8988T (cell line): ENCODE results near the gene USB1.
A peak's percentile ranks its signal among the peaks of the same experiment; 100 is the strongest.
"Not testable (repeated sequence)": the region's sequence is repeated elsewhere in the genome, so short reads cannot be mapped to it uniquely, and the experiment has no call there.

ENCODE experiments used
- DNase-seq: peaks from one replicate; pipeline ENCODE4 v3.0.0; 2011

Gene USB1

DNA sequence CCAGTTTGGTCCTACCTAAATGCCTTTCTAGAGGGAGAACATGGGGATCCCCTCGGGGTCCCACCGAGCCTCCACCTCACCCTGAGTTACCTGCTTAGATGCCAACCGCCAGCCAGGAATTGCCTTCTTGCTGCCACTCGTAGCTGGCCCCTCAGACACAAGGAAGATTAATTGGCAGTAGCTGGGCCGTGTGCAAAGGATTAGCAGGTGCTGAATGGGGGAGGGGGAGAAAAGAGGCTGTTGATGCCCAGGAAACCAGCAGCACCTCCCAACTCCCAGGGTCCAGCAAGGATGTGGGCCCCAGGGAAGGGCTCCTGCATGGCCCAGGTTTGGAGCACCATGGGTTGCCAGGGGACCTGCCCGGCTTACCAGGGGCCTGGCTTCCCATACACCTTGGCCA is 30.2 kb upstream of the USB1 start, which contains the start of gene CNGB1:
TSS of gene CNGB1 (minus strand) at position 159 of the 400 bp plus-strand sequence. CDS start 3,842 bp downstream, outside the sequence.
- DNase-seq: no peak

DNA sequence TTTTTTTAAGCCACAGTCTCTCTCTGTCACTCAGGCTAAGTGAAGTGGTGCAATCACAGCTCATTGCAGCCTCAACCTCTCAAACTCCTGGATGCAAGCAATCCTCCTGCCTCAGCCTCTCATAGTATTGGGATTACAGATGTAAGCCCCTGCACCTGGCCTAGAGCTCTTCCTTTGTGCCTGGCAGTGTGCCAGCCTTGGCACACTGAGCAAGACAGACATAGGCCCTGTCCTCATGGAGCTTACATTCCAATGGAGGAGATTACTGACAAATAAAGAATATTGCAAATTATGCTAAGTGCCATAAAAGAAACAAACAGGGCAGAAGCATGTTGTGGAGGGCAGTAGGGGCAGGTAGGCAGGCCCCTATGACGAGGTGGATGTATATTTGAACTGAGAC is 29.4 kb upstream of the USB1 start:
- DNase-seq: no peak

DNA sequence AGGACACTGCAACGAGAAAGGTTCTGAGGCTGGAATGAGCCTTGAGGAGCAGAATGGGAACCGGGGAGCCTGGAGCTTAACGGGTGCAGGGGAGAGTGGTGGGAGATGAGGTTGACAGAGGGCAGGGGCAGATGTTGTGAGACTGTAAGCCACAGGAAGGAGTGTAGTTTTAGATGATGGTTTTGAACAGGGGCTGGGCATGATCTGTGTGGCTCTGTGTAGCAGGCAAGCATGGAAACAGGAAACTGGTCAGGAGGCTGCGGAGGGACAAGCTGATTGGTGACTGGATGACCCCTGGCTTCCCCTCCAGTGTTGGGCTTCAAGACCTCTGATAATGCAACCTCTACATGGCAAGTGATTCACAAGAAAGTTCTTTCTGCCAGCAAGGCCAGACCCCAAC is 28.9 kb upstream of the USB1 start:
- DNase-seq: no peak

DNA sequence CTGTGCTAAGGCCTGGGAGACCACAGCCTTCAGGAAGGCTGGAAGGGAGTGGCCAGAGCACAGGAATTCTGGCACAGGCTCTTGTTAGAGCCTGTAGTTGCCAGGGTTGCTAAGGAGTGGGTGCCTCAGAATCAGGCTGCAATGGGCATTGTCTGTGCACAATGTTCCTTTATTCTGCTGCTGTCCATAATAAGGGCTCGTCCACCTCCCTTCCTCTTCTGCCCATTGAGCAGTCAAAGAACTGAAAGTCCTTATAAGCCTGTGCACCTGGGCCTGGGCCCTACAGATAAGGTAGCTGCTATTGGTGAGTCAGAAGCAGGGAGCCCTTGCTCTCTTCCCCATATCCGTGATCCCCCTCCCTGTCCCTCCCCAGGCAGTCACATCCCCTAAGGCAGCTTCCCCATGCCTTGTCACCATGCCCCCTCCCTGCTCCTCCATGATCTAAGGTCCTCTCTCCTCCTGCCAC is 24.8 kb upstream of the USB1 start:
- no peak for DNase-seq

DNA sequence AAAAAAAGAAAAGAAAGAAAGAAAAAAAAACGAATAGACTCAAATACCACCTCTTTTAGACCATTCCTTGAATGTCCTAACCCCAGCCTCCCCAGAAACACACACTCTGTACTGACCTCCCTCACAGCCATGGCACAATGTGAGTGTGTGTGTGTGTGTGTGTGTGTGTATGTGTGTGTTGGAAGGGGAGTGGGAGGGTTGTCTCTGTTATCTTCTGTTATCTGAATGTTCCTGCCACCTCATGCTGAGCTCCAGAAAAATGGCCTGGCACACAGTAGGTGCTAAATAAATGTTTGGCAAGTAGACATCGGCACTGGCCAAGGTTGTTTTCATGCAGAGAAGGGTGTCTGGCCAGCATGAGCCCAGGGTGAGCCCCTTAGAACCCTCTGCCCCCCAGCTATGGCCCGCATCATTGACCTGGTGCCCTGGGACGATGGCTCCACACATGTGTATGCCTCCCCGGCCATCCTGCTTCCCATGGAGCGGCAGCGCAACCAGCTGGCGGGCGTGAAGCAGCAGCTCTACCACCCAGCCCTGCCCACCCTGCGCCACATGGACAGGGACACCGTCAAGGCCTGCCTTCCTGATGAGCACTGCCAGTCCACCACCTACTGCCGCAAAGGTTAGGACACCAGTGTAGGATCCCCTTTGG is 23.7 kb upstream of the USB1 start:
- peak; percentile 86 for DNase-seq

DNA sequence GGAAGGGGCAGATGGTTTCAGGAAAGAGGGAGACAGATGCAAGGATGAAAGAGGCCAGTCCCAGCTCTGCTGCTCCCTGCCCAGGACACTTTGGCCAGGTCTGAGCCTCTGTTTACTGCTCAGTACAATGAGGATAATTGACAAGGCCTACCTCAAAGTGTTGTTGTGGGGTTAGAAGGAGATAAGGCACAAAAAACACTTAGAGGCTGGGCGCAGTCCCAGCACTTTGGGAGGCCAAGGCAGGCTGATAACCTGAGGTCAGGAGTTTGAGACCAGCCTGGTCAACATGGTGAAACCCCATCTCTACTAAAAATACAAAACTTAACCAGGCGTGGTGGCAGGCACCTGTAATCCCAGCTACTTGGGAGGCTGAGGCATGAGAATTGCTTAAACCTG is 23.1 kb upstream of the USB1 start:
- DNase-seq: not testable (repeated sequence)

DNA sequence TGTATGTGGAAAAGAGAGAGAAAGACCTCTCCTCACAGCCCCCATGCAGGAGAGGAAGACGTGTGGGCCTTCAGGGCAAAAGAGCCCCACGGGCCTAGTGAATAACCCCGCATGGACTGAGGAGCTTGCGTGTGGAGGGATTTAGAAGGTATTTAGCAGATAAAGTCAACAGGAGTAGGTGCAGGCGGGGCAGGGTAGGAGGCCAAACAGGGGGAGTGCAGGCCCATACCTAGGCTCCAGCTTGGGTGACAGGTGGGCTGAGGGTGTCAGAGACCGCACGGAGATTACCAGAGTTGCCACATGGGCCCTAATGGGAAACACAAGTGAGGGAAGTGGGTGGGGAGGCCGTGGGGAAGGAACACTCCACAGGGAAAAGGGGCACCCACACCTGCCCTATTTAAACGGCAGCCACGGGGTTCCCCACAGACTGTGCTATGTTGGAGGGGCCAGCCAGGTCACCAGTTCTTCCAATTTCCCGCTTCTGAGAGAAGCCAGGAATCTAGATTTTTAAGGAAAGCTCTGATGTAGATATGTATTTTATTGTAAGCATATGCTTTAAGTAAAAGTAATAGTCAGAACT is 22.1 kb upstream of the USB1 start:
- DNase-seq: no peak

DNA sequence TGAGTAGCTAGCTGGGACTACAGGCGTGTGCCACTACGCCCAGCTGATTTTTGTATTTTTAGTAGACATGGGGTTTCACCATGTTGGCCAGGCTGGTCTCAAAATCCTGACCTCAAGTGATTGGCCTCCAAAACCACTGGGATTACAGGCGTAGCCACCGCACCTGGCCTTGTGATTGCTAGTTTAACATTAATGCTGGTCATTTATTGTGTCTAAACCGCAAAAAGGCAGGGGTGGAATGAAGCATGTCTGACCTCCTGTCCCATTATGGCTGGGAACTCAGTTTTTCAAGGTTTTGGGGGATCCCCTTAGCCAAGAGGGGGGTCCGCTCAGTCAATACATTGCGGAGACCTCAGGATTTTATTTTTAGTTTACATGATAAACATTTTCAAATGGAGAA is 19.6 kb upstream of the USB1 start:
- DNase-seq: no peak

DNA sequence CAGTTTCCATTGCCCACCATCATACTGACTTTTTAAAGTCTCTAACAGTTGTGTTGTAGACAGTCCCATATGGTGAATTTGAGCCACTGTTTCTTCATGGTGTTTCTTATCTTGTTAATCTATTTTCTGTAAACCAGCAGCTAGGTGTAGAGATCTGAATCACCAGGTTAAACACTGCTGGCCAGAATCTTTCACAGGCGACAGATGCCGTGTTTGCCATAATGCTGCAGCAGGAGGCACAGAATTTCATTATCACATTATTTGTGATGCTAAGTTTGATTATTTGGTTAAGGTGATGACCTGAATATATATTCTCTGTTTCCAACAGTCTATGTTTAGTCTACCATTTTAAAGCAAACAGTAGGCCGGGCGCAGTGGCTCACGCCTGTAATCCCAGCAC is 18.8 kb upstream of the USB1 start:
- no peak for DNase-seq

DNA sequence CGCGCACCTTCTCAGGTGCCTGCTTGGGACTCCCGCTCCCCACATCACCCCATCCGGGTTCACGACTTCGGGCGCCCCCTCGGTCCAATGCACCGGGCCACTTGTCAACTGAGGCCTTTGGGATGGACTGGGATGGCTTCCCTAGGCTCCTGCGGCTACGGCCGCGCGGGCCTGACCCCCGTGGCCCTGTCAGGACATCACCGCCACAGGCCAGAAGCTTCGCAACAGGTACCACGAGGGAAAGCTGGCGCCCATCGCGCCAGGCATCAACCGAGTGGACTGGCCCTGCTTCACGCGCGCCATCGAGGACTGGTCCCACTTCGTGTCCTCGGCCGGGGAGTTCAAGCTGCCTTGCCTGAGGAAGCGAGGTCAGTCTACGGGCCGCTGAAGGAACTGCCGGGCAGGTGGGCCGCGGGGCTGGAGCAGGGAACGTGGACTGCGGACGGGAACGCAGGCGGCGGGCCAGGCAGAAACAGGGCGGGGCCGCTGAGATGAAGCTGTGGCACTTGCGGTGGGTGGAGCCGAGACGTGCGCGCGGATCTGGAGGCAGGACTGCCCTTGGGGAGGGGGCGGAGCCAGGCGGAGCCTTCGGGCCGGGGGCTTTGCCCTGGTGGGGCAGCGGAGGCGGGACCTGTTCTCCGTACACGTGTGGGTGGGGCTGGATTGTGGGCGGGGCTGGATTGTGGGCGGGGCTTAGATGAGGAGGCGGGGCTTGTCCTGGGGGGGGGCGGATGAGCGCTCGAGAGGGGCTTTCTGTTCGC is 16.6 kb upstream of the USB1 start:
- no peak for DNase-seq

DNA sequence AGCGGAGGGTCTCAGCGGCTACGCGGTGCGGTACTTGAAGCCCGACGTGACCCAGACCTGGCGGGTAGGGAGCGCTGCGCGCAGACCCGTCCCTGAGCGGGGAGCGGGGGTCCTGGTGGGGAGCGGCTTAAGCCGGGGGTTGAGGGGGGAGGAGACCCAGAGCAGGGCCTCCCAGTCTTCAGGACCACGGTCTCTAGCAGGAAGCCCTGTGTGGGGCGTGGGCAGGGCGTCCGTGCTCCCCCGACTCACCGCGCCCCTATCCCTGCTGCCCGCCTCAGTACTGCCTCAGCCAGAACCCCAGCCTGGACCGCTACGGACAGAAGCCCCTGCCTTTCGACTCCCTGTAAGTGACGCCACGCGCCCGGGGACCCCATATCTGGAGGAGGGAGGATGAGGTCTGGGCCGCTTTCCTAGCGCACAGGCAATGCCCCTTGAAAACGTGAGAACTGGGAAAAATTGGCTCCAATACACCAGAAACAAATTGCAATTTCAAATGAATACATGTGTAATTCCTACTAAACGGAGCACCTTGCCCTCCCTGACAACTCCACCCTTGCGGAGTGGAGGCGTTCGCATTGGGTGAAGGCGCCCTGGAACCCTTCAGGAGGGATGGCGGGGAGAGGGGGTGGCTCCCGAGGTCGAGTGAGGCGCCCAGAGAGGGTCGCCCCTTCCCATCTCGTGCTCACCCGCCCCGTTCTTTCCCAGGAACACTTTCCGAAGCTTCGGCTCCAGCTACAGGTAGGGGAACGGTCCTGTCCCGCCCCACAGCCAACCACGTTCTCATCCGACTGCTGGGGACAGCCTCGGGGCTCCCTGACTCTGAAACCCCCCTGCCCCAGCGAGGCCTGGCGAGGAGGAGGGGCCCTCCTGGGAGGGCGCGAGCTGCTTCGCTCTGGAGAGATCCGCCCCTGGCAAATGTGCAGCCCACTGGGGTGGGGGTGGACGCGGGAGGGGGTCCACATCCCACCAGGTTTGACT is 15.7 kb upstream of the USB1 start:
- no peak for DNase-seq

DNA sequence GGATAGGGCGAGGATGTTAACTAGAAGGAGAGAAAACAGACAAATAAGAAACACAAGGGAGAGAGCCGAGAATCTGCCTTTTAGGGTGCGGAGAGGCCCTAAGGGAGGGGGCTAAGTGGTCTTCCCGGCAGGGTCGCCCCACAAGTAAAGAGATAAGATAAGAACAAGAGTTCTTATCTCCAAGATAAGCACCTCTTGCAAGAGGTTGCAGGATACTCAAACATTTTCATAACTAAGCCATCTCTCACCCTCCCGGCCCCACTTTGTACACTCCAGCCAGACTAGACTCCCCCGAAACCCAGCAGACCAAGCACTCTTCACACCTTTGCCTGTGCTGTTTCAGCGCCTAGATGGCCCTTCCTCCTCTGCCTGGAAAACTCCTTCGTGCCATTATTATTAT is 15.0 kb upstream of the USB1 start:
- no peak for DNase-seq

DNA sequence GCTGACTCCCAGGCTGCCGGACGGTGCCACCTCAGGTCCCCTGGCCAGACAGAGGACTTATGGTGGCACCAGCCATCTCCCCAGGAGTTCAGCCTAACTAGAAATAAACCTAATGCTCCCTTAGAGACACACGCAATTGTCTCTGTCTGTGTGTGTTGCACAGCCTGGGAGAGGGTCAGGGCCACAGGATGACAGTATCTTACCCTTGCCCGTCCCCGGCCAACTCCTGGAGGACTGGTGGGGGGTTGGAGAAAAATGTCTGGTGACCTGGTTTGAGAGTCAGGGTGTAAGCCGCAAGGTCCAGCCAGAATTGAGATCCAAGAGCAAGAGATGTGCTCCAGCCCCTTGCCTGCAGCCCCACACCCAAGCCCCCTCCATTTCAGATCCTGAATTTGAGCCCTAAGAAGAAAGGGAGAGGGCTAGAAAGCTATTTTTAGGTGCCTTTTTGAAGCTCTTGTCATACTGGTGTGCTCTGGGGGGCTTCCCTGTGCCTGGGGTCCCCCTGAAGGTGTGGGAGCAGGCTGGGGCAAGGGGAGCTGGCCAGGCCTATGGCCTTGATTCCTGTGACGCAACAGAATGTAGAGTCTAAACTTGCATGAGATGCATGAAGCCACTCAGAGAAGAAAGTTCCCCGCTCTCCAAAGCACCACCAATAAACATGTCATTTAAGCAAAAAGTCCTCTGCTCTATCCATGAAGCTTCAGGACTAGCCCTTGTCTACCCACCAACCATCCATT is 13.6 kb upstream of the USB1 start:
- DNase-seq: no peak

DNA sequence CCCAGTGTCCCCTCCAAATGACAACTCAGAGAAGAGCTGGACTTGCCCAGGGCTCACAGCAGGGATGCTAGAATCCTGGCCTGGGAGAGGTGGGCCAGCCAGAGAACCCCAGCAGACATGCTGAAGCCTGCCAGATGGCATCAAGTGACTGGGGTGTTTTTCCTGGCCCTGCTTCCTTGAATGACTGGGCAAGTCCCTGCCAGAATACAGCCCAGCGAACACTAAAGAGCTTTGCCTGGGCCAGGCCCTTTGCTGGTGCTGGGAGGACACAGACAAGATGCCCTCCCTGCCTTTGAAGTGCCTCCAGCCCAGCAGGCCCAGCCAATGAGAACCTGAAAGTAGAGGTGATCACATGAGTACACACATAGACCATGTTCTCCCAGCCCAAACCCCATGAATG is 12.3 kb upstream of the USB1 start:
- DNase-seq: no peak

DNA sequence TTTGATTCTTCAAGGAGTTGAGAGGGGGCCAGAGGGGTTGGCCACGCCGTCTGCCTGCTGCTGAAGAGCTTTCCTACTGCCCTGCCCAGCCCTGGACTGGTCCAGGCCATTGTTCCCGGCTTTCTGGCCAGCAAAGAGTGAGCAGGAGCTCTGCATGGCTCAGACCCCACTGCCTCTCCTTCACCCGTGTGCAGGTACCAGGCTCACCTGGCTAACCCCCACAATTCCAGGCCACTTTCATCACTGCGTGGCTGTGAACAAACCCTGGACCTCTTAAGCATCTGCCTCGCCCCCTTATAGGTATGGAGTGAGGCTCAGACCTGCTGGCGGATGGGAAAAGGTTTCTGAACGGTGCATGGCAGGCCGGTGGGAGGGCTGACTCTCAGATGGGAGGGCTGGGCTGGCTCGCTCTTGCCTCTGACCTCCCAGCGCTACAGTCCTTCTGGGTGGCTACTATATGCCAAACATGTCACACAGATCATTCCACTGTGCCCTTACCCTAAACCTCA is 9.6 kb upstream of the USB1 start:
- DNase-seq: no peak

DNA sequence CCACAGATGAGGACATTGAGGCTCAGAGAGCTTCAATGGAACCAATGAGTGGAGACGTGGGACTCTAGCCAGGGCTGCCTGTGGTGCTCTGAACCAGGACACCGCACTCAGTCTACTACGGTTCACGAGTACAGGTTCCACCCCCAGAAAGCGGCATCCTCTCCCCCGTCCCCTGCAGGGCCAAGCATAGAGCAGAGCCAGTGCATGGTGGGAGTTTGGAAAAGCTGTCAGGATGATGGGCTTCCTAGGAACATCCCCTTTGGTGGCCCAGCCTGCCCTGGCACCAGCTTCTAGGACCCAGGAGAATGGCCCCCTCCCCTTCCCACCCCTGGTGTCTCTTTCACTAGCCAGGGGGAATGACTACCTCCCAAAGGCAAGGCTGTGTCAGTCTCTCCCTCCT is 9.1 kb upstream of the USB1 start:
- no peak for DNase-seq

DNA sequence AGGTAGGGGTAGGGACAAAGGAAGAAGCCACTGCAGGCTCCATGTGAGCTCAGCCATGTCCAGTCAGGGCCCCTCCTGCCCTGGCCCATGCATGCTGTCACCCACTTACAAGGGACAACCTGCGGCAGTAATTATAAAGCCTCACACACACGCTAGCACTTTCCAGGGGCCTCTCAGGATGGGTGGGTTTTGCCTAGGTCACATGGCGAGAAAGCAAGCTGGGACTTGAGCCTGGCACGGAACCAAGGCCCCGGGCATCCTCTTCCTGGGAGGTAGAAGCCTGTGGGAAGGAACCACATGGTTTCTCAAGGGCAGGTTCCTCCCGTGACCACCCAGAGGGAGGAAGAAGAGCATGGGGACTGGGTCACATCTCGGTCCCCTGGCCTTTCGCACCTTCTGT is 7.8 kb upstream of the USB1 start:
- no peak for DNase-seq

DNA sequence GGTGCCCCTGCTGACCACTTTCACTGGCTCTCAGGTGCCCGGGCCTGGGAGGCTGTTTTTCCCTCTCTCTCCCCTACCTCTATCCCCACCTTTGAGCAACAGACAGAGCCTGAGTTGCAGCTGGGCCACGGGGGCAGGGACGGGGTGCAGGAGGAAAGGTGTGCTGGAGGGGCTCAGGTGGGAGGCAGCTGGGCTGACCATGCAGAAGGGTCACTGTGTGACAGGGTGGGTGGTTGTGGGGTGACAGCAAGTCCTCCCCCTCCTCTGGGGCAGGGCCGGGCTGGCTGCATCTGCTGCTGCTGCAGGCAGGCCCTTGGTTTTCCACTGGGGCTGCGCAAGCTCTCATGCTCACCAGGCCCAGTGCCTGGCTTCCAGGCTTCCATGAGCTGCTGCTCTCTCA is 7.3 kb upstream of the USB1 start:
- no peak for DNase-seq

DNA sequence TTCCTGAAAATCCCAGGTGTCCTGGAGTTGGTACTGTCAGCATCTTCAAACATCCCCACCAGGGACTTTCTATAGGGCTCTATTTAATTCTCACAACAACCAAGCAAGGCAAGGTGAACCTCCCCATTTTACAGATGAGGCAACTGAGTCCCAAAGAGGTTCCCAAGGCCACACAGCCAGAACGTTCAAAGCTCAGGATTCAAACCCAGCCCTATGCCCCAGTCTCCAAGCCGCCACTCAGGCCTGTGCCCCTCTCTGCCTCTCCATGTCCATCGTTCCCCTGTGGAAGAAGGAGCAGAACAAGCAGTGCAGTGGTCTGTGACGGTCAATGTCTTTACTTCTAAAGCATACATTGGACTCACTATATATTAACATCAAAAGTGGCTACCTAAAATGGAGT is 6.8 kb upstream of the USB1 start:
- no peak for DNase-seq

DNA sequence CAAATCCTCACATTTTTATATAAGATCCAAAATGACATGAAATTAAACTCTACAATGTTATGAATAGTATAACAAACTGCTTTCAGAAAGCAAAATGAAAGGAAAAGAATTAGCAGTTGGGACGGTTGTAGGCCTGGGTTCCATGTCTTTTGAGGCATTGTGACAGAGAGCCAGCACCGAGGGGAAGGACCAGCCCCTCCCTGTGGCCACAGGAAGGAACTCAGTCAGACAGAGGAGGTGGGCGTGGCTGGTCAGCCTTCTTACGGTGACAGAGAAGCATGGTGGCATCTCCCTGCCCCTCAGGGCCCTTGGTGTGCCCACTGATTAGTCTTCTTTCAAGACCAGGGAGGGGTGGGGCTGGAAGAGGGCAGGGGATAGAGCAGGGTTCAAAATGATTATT is 6.4 kb upstream of the USB1 start:
- DNase-seq: peak; percentile 84

DNA sequence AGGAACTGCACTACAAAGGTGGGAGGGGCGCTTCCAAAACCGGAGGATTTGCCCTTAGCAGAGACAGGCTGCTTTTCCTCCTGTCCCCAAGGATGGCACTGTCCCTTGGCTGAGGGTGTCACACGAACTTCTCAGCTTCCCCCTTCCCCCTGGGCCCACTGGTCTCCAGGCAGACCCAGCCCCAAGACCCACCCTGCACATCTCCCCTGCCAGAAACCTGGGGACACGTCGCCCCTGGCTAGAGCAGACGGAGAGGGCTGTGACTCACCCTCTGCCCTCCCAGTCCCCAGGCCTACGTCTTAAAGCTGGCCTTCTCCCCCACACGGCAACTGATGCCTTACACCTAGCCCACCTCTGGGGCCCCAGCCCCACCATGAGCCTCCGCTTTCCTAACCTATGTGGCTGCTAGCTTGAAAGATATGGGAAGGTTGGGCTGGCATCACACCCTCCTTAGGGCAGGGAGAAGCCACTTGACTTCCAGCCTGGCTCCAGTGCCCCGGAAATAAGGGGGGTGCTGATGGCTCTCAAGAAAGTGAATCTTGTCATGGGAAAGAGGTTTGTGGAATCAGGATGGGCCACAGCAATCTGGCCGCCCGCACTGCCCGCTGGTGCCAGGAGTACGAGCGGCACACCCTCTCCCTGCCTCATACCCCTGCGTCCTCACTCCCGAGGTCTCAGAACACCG is 5.3 kb upstream of the USB1 start:
- DNase-seq: no peak
